Measurements from ENCODE around the gene CCDC107.

- TF ChIP-seq CTCF (IDR thresholded peaks at IDR 0.05) (no peak), POLR2AphosphoS5 (IDR thresholded peaks at IDR 0.05) (no peak), POLR2A (IDR thresholded peaks at IDR 0.05; ENCODE audit: low read depth) (no peak), EP300 (IDR thresholded peaks at IDR 0.05) (no peak)
These were observed 22.4 kb upstream of the CCDC107 start for GRCh38 chr9:35635730-35636129.
